Measurements from ENCODE around the gene CD248. TPM values are rescaled to one million over a fixed set of nuclear protein-coding genes. Genes with fewer than 3 reads are reported as not detected.
"Not testable (repeated sequence)": the region's sequence is repeated elsewhere in the genome, so short reads cannot be mapped to it uniquely, and the experiment has no call there.

The CD248 gene
- total RNA-seq, 2 donors from 2014 or later, result 22.9 to 32.4 TPM

DNA sequence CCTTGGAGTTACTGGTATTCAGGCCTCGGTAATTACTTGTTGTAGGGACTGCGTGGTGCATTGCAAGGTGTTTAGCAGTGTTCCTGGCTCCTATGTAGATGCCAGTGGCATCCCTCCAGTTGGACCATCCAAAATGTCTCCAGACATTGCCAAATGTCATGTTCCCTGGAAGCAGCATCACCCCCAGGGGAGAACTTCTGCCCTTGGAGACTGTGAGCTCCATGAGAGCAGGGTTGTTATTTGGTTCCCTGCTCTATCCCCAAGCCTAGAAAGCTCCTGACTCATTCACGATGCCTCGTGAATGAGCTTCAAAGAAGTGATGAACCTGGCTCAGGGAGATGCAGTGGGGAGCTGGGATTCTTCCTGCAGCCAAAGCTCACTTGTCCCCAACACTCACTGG is 4.8 kb upstream of the CD248 start:
- DNase-seq (ENCODE audit: low spot score), result no peak
- Histone ChIP-seq H3K36me3 (no peaks in the 10 kb centered on the region), H3K4me1 (ENCODE audit: control insufficient read depth in 1 of 2, low read depth in 2 of 2) (peaks cover 8 to 18% of the 10 kb centered on the region in 2 donors), H3K9me3 (no peaks in the 10 kb centered on the region), H3K4me3 (no peak overlapping the region), H3K27ac (no peak overlapping the region), H3K27me3 (replicated peaks; ENCODE audit: insufficient read depth) (no peaks in the 10 kb centered on the region)
- TF ChIP-seq, protein P1, sequence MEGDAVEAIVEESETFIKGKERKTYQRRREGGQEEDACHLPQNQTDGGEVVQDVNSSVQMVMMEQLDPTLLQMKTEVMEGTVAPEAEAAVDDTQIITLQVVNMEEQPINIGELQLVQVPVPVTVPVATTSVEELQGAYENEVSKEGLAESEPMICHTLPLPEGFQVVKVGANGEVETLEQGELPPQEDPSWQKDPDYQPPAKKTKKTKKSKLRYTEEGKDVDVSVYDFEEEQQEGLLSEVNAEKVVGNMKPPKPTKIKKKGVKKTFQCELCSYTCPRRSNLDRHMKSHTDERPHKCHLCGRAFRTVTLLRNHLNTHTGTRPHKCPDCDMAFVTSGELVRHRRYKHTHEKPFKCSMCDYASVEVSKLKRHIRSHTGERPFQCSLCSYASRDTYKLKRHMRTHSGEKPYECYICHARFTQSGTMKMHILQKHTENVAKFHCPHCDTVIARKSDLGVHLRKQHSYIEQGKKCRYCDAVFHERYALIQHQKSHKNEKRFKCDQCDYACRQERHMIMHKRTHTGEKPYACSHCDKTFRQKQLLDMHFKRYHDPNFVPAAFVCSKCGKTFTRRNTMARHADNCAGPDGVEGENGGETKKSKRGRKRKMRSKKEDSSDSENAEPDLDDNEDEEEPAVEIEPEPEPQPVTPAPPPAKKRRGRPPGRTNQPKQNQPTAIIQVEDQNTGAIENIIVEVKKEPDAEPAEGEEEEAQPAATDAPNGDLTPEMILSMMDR (IDR thresholded peaks at IDR 0.05), result no peak
- no peak for ATAC-seq (ENCODE audit: insufficient number of reproducible peaks, low FRiP score, low read depth)

DNA sequence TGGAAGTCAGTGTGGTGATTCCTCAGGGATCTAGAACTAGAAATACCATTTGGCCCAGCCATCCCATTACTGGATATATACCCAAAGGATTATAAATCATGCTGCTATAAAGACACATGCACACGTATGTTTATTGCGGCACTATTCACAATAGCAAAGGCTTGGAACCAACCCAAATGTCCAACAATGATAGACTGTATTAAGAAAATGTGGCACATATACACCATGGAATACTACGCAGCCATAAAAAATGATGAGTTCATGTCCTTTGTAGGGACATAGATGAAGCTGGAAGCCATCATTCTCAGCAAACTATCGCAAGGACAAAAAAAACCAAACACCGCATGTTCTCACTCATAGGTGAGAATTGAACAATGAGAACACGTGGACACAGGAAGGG is 3.9 kb upstream of the CD248 start:
- not testable (repeated sequence) for H3K9me3 ChIP-seq; H3K27me3 ChIP-seq (replicated peaks; ENCODE audit: insufficient read depth); ATAC-seq (ENCODE audit: insufficient number of reproducible peaks, low FRiP score, low read depth); H3K36me3 ChIP-seq; DNase-seq (ENCODE audit: low spot score); H3K4me3 ChIP-seq; H3K27ac ChIP-seq
- peaks cover 11 to 24% of the 10 kb centered on the region in 2 donors for H3K4me1 ChIP-seq (ENCODE audit: control insufficient read depth in 1 of 2, low read depth in 2 of 2)

DNA sequence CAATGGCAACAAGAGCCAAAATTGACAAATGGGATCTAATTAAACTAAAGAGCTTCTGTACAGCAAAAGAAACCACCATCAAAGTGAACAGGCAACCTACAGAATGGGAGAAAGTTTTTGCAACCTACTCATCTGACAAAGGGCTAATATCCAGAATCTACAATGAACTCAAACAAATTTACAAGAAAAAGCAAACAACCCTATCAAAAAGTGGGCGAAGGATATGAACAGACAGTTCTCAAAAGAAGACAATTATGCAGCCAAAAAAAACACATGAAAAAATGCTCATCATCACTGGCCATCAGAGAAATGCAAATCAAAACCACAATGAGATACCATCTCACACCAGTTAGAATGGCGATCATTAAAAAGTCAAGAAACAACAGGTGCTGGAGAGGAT is 3.4 kb upstream of the CD248 start:
- H3K4me1 ChIP-seq (ENCODE audit: control insufficient read depth in 1 of 2, low read depth in 2 of 2), result peaks cover 11 to 28% of the 10 kb centered on the region in 2 donors
- not testable (repeated sequence) for H3K36me3 ChIP-seq; H3K27me3 ChIP-seq (replicated peaks; ENCODE audit: insufficient read depth); H3K9me3 ChIP-seq; DNase-seq (ENCODE audit: low spot score); H3K4me3 ChIP-seq; H3K27ac ChIP-seq; ATAC-seq (ENCODE audit: insufficient number of reproducible peaks, low FRiP score, low read depth)

DNA sequence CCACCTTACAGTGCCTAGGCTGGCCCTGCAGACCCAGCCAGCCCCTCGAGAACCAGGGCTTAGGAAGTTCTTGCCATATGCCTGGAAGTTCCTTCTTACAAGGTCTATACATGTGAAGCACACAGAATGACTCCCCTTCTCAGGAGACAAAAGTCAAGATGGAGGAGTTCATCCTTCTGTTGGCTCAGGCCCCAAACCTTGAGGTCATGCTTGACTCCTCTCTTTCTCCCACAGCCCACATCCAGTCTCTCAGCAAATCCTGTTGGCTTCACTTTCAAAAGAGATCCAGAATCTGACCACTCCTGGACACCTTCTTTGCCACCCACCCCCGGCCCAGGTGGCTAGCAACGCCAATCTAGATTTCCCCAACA is 1.7 kb upstream of the CD248 start:
- peak overlapping the region in 1 of 2 donors; percentile 9 for H3K27ac ChIP-seq
- no peaks in the 10 kb centered on the region for H3K36me3 ChIP-seq
- no peak for DNase-seq (ENCODE audit: low spot score)
- H3K27me3 ChIP-seq (replicated peaks; ENCODE audit: insufficient read depth), result peaks cover 5% of the 10 kb centered on the region
- TF ChIP-seq, protein P1 (IDR thresholded peaks at IDR 0.05), result no peak
- no peak overlapping the region for H3K4me3 ChIP-seq
- ATAC-seq (ENCODE audit: insufficient number of reproducible peaks, low FRiP score, low read depth), result no peak
- H3K4me1 ChIP-seq (ENCODE audit: control insufficient read depth in 1 of 2, low read depth in 2 of 2), result peaks cover 11 to 28% of the 10 kb centered on the region in 2 donors
- H3K9me3 ChIP-seq, result no peaks in the 10 kb centered on the region

DNA sequence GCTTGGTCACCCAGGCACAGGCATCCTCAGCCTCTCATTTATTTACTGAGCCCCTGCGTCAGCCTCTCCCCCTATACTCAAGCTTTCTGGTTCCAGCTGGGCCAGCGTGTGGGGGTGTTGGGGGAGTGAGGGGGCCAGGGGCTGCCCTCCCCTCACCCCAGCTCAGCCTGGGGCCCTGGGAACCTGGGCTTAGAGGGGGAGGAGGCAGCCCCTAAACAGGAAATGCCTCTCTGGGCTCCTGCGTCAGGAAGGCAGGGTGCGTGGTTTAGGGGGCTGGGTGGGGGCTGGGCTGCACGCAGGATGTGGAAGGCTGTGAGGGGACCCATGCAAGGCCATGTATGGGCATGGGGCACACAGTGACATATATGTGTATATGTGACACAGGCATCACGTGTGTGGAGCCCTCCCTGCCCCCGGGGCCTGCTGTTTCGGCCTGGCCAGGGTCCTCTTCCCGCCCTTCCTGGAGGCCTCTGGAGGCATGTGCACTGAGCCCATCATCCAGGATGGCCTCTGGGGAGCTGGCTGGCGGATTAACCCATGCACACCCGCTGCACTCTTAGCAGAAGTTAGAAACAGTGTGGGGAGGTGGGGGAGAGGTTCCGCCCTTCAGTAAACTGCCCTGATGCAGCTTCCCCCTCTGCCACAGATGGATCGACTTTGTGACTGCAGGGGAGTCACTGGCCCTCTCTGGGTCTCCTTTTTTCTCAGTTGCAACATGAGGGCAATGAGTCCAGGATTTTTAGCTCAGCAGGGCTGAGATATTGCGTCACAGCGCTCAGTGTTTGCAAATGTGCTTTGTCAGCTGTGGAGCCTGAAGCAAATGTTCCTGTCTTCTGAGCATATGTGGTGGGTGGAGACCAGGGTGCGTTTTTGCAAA is 1.1 kb upstream of the CD248 start:
- ATAC-seq (ENCODE audit: insufficient number of reproducible peaks, low FRiP score, low read depth), result no peak
- H3K4me1 ChIP-seq (ENCODE audit: control insufficient read depth in 1 of 2, low read depth in 2 of 2), result peaks cover 11 to 32% of the 10 kb centered on the region in 2 donors
- H3K27ac ChIP-seq, result peak overlapping the region in 1 of 2 donors; percentile 9
- DNase-seq (ENCODE audit: low spot score), result no peak
- TF ChIP-seq, protein P1 (IDR thresholded peaks at IDR 0.05), result no peak
- no peaks in the 10 kb centered on the region for H3K36me3 ChIP-seq
- peak overlapping the region; percentile 71 for H3K4me3 ChIP-seq
- peaks cover 5% of the 10 kb centered on the region for H3K27me3 ChIP-seq (replicated peaks; ENCODE audit: insufficient read depth)
- no peaks in the 10 kb centered on the region for H3K9me3 ChIP-seq

DNA sequence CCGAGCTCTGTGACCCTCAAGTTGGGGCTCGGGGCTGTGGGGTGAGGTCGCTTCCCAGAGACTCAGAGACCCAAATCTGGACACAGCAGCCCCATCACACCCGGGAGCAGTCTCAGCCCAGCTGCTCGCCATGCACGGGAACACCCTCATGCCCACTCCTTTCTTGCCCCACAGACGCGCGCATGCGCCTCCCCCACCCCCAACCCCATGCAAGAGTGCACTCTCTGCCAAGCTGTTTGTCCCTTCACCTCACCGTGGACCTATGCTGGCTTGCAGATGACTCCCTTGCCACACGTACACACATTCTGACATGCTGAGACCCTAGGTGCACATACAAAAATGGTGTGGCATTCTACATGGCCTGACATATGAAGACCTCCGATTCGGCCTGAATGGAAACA is 478 bp upstream of the CD248 start:
- Histone ChIP-seq H3K4me3 (peak overlapping the region; percentile 71), H3K4me1 (ENCODE audit: control insufficient read depth in 1 of 2, low read depth in 2 of 2) (peaks cover 11 to 36% of the 10 kb centered on the region in 2 donors), H3K36me3 (no peaks in the 10 kb centered on the region), H3K27me3 (replicated peaks; ENCODE audit: insufficient read depth) (peaks cover 5% of the 10 kb centered on the region), H3K27ac (peak overlapping the region; percentile 7 to 9), H3K9me3 (no peaks in the 10 kb centered on the region)
- ATAC-seq (ENCODE audit: insufficient number of reproducible peaks, low FRiP score, low read depth) (peak; percentile 13), DNase-seq (ENCODE audit: low spot score) (no peak)
- TF ChIP-seq, protein P1 (IDR thresholded peaks at IDR 0.05), result no peak
